DOHH2 (cell line): Measurements from ENCODE around the gene BAX.

ENCODE experiments used
- CTCF ChIP-seq: fragments of 200-600 bp; sonication (generic); IDR thresholded peaks from one replicate; pipeline ENCODE4 v1.5.1; 2014; ENCODE audit warnings: antibody characterized with exemption, mild to moderate bottlenecking, low read depth, low read length; ENCODE audit not compliant: poor library complexity, severe bottlenecking
- EZH2phosphoT487 ChIP-seq: fragments of 200-600 bp; sonication (generic); IDR thresholded peaks from 2 replicates; pipeline ENCODE4 v1.6.1; 2017; ENCODE audit warnings: borderline replicate concordance, mild to moderate bottlenecking, antibody characterized with exemption, low read length, moderate library complexity, mixed read lengths

GRCh38 chr19:48977061-48977460 is 22.4 kb downstream of the BAX start:
- TF ChIP-seq CTCF (no peak), EZH2phosphoT487 (no peak)
